ENCODE data around the gene ENGASE.
"Not testable (repeated sequence)": the region's sequence is repeated elsewhere in the genome, so short reads cannot be mapped to it uniquely, and the experiment has no call there.

ENGASE gene

GRCh38 chr17:79054200-79054960 is 20.2 kb upstream of the ENGASE start:
- DNase-seq: no peak

- no peak for DNase-seq
Observed at GRCh38 chr17:79055197-79055596, 19.4 kb upstream of the ENGASE start.

- DNase-seq: no peak
Observed at GRCh38 chr17:79057737-79058385, 16.8 kb upstream of the ENGASE start.

- no peak for DNase-seq
Observed at GRCh38 chr17:79062691-79063090, 11.9 kb upstream of the ENGASE start.

GRCh38 chr17:79064026-79064425 is 10.6 kb upstream of the ENGASE start:
- no peak for DNase-seq

GRCh38 chr17:79065105-79065670 is 9.4 kb upstream of the ENGASE start:
- DNase-seq: peak in 2 of 3 experiments; percentile 61 to 67

GRCh38 chr17:79066963-79067362 is 7.7 kb upstream of the ENGASE start:
- DNase-seq: no peak

GRCh38 chr17:79070266-79070880 is 4.3 kb upstream of the ENGASE start:
- no peak for DNase-seq

- no peak for DNase-seq
Observed at GRCh38 chr17:79071161-79071740, 3.4 kb upstream of the ENGASE start.

- no peak for DNase-seq
Observed at GRCh38 chr17:79072544-79072943, 2.1 kb upstream of the ENGASE start.

- DNase-seq: no peak
Observed at GRCh38 chr17:79073016-79073705, 1.5 kb upstream of the ENGASE start.

- DNase-seq: no peak
Observed at GRCh38 chr17:79073706-79074088, 927 bp upstream of the ENGASE start.

GRCh38 chr17:79074121-79074648 is 439 bp upstream of the ENGASE start:
- DNase-seq: not testable (repeated sequence)

GRCh38 chr17:79075446-79075750 is 774 bp downstream of the ENGASE start:
- DNase-seq: no peak

GRCh38 chr17:79075861-79076406 is 1.3 kb downstream of the ENGASE start:
- no peak for DNase-seq

- no peak for DNase-seq
Observed at GRCh38 chr17:79077587-79077986, 3.0 kb downstream of the ENGASE start.

GRCh38 chr17:79078476-79079190 is 4.0 kb downstream of the ENGASE start:
- DNase-seq: no peak

- DNase-seq: no peak
Observed at GRCh38 chr17:79079421-79080200, 5.0 kb downstream of the ENGASE start.

- DNase-seq: peak in 1 of 3 experiments; percentile 12
Observed at GRCh38 chr17:79080349-79080748, 5.7 kb downstream of the ENGASE start.

- DNase-seq: peak in 1 of 3 experiments; percentile 45
Observed at GRCh38 chr17:79080761-79081290, 6.2 kb downstream of the ENGASE start.

Data from NCI-H1417 (cell line).